Adrenal gland (tissue), 12 donors: ENCODE data around the gene ASTL. TPM values are rescaled to one million over a fixed set of nuclear protein-coding genes. Genes with fewer than 3 reads are reported as not detected.

Source experiments
- DNase-seq, 7 donors: peaks; one replicate each; pipeline ENCODE4 v3.0.0-alpha.2; 2019 to 2020
- H3K27ac ChIP-seq, 5 donors: fragments of 200-600 bp; sonication (generic) in 4 of 5; 1 replicate in 3 of 5; 2 replicates in 2 of 5; pipeline versions ENCODE4 v1.5.1 to v1.8.0; 2016 to 2020; ENCODE audit warnings: mild to moderate bottlenecking in 1 of 5
- H3K27me3 ChIP-seq: fragments of 200-600 bp; 2 replicates; pipeline ENCODE4 v1.8.0; 2021
- H3K36me3 ChIP-seq, 2 donors: fragments of 200-600 bp; replicated peaks in 1 of 2; 1 replicate in 1 of 2; 2 replicates in 1 of 2; pipeline versions ENCODE4 v1.5.1 to v1.8.0; 2018 to 2022
- H3K4me1 ChIP-seq, 2 donors: fragments of 200-600 bp; replicated peaks in 1 of 2; 1 replicate in 1 of 2; 2 replicates in 1 of 2; pipeline versions ENCODE4 v1.5.1 to v1.8.0; 2018 to 2021
- H3K4me3 ChIP-seq, 4 donors: fragments of 200-600 bp; sonication (generic) in 3 of 4; one replicate each; pipeline ENCODE4 v1.5.1; 2016 to 2018
- H3K9me3 ChIP-seq, 3 donors: fragments of 200-600 bp; sonication (generic) in 1 of 3; replicated peaks in 1 of 3; 1 replicate in 2 of 3; 2 replicates in 1 of 3; pipeline versions ENCODE4 v1.5.1 to v1.8.0; 2016 to 2021
- POLR2A ChIP-seq, 2 donors: fragments of 450-650 bp; IDR thresholded peaks; one replicate each; pipeline ENCODE4 v1.6.1; 2017; ENCODE audit warnings: antibody characterized with exemption in 2 of 2, mild to moderate bottlenecking in 2 of 2, moderate library complexity in 1 of 2
- WGBS, 4 donors: extraction: QIAGEN DNeasy Blood & Tissue Kit in 2 of 4; methylation state at CpG; one replicate each; pipeline versions ENCODE4 v1.1.5 to v1.1.7; 2013 to 2017; 5-methylcytosine and 5-hydroxymethylcytosine counted together
- intact Hi-C, 2 donors: fragments of 100-400 bp; cut with DNase I; formaldehyde crosslinking; loops; one replicate each; pipeline versions ENCODE4 v1.14.1 to v1.15.0; 2022 to 2023
- polyA plus RNA-seq, 3 donors: library from polyadenylated mRNA; stranded (reverse); fragments of 200-250 nt in 2 of 3; fragments of 350-450 nt in 1 of 3; fragmentation: Illumina TruSeq in 1 of 3; extraction: RNeasy Lipid Tissue Mini Kit (QIAGEN cat#74804) in 1 of 3; gene quantifications; one replicate each; pipeline ENCODE4 v1.2.3, GENCODE V29; 2013 to 2014
- total RNA-seq, 9 donors: library from RNA; depleted of rRNA in 4 of 9; stranded (reverse); fragments of >200 nt in 4 of 9; fragments of 120-200 nt in 1 of 9; fragmentation: NEBNext Ultra II Directional in 1 of 9; extraction: Animal tissue kit (Norgen Biotek cat#: 25700) in 1 of 9; gene quantifications; one replicate each; pipeline versions ENCODE4 v1.1.0 to v1.2.4, GENCODE V29; 2013 to 2023
- TF ChIP-seq, protein P1 (sequence below), 6 experiments: fragments of 450-650 bp in 4 of 6; fragments of 200-600 bp in 2 of 6; sonication (generic) in 1 of 6; IDR thresholded peaks; 1 replicate in 5 of 6; 2 replicates in 1 of 6; pipeline versions ENCODE4 v1.5.1 to v1.8.0; 2016 to 2021; ENCODE audit warnings: antibody characterized with exemption in 6 of 6, mild to moderate bottlenecking in 2 of 6, moderate library complexity in 1 of 6
- donor health status: healthy with polysubstance abuse.
- donor health status: Bipolar disorder and iron deficiency.
- donor health status: DM: yes; HTN: yes; CAD: no.
- donor health status: DM: no; HTN: no; CAD: no.
- donor health status: DM: no; HTN: no; CAD: no.
- donor health status: DM: yes; HTN: yes; CAD: no.

Gene ASTL
- total and polyA plus RNA-seq, 12 donors, result not detected

DNA sequence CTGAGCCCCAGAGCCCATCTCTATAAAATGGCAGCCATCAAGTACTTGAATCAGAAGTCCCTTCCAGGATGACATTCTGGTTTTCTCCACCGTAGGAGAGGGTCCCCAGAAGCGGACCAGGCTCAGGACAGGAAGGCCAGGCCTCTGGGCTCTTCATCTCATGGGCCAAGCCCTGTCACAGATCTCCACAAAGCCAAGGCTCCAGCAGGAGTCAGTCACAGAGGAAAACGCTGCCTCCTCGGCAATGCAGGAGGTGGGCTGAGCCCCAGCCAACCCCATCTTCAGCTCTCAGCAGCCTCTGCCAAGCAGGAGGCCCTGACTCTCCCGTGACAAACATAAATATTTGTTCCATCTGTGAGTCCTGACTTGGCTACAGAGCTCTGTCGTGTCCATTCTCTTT is 64.1 kb downstream of the ASTL start:
- intact Hi-C loops, result no loop called here
- no peak overlapping the region for H3K27ac ChIP-seq
- H3K36me3 ChIP-seq, result no peaks in the 10 kb centered on the region
- H3K27me3 ChIP-seq, result no peaks in the 10 kb centered on the region
- no peak overlapping the region for H3K4me3 ChIP-seq
- WGBS, 4 donors, result 75 to 86% (median 78%) methylated on average over 6 of the region's 6 CpGs
- TF ChIP-seq, protein P1, sequence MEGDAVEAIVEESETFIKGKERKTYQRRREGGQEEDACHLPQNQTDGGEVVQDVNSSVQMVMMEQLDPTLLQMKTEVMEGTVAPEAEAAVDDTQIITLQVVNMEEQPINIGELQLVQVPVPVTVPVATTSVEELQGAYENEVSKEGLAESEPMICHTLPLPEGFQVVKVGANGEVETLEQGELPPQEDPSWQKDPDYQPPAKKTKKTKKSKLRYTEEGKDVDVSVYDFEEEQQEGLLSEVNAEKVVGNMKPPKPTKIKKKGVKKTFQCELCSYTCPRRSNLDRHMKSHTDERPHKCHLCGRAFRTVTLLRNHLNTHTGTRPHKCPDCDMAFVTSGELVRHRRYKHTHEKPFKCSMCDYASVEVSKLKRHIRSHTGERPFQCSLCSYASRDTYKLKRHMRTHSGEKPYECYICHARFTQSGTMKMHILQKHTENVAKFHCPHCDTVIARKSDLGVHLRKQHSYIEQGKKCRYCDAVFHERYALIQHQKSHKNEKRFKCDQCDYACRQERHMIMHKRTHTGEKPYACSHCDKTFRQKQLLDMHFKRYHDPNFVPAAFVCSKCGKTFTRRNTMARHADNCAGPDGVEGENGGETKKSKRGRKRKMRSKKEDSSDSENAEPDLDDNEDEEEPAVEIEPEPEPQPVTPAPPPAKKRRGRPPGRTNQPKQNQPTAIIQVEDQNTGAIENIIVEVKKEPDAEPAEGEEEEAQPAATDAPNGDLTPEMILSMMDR (IDR thresholded peaks at IDR 0.05), result no peak
- TF ChIP-seq POLR2A (IDR thresholded peaks at IDR 0.05), result no peak
- H3K9me3 ChIP-seq, result no peaks in the 10 kb centered on the region
- no peaks in the 10 kb centered on the region for H3K4me1 ChIP-seq
- no peak for DNase-seq

DNA sequence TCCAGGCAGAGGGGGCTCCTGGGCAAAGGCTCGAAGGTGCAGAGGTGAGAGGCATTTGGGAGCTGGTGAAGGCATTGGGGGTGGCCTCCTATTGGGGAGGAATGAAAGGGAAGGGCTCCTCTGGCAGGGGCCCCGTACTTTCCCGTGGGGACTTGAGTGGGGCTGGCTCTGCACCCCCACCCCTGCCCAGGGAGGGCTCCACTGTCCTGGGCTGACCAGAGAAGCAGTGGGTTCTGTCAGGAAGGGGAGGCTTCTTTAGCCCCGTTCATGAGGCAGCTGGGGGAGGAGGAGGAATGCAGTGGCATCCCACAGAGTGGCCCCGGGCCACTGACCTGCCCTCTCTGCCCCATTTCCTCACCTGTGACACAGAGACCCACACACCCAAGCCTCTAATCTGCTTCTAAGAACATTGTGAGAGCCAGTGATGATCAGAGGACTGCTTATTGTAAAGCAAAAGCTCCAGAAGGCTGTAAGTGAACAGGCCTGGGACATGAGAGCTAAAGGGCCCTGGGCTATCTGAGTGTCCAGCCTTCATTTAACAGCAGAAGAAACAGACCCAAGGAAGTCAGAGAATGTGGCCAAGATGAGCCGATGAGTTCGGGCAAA is 65.0 kb downstream of the ASTL start:
- no peak overlapping the region for H3K27ac ChIP-seq
- intact Hi-C loops, result no loop called here
- whole genome bisulfite sequencing, 4 donors, result 79 to 94% (median 81%) methylated on average over 4 to 7 of the region's 7 CpGs
- TF ChIP-seq, protein P1 (IDR thresholded peaks at IDR 0.05), result no peak
- TF ChIP-seq POLR2A (IDR thresholded peaks at IDR 0.05), result no peak
- H3K4me1 ChIP-seq, result no peaks in the 10 kb centered on the region
- no peaks in the 10 kb centered on the region for H3K9me3 ChIP-seq
- H3K36me3 ChIP-seq, result no peaks in the 10 kb centered on the region
- H3K4me3 ChIP-seq, result no peak overlapping the region
- H3K27me3 ChIP-seq, result no peaks in the 10 kb centered on the region
- no peak for DNase-seq

Other genes with a start within 250 kb of the ASTL start
- 10 to 100 TPM in 6 of 9 donors, 1 to 10 TPM in 3; 3.9 to 55.7 (median 10.9) TPM for gene ANKRD36C, start 146.7 kb downstream of the ASTL start, total RNA-seq
- 1 to 10 TPM; 1.2 to 7.4 (median 2.8) TPM for gene ANKRD36C, start 146.7 kb downstream of the ASTL start, polyA plus RNA-seq
- 1 to 10 TPM in 6 of 9 donors, under 1 TPM in 3; 0.30 to 2.3 (median 1.4) TPM for gene GPAT2, start 103.6 kb downstream of the ASTL start, total RNA-seq
- gene GPAT2, start 103.6 kb downstream of the ASTL start, polyA plus RNA-seq, result 1 to 10 TPM in 2 of 3 donors, under 1 TPM in 1; 0.90 to 3.3 (median 1.2) TPM
- gene ADRA2B, start 21.9 kb downstream of the ASTL start, total RNA-seq, result 10 to 100 TPM in 1 of 9 donors, 1 to 10 TPM in 7, under 1 TPM in 1; 0.95 to 12.9 (median 3.6) TPM
- 1 to 10 TPM; 1.2 to 5.5 (median 2.0) TPM for gene ADRA2B, start 21.9 kb downstream of the ASTL start, polyA plus RNA-seq
- gene DUSP2, start 6.9 kb upstream of the ASTL start, total RNA-seq, result 1 to 10 TPM in 7 of 9 donors, under 1 TPM in 2; 0.72 to 4.7 (median 2.0) TPM
- 1 to 10 TPM in 2 of 3 donors, under 1 TPM in 1; 0.48 to 2.4 (median 1.9) TPM for gene DUSP2, start 6.9 kb upstream of the ASTL start, polyA plus RNA-seq
- gene STARD7, start 70.3 kb upstream of the ASTL start, total RNA-seq, result 100 to 1,000 TPM; 135 to 209 (median 166) TPM
- gene STARD7, start 70.3 kb upstream of the ASTL start, polyA plus RNA-seq, result 100 to 1,000 TPM in 1 of 3 donors, 10 to 100 TPM in 2; 37.8 to 129 (median 45.9) TPM
- gene TMEM127, start 127.5 kb upstream of the ASTL start, total RNA-seq, result 10 to 100 TPM; 24.3 to 89.2 (median 66.7) TPM
- gene TMEM127, start 127.5 kb upstream of the ASTL start, polyA plus RNA-seq, result 10 to 100 TPM; 14.9 to 48.2 (median 14.9) TPM
- gene CIAO1, start 127.7 kb upstream of the ASTL start, total RNA-seq, result 100 to 1,000 TPM in 7 of 9 donors, 10 to 100 TPM in 2; 92.5 to 237 (median 135) TPM
- gene CIAO1, start 127.7 kb upstream of the ASTL start, polyA plus RNA-seq, result 100 to 1,000 TPM in 1 of 3 donors, 10 to 100 TPM in 2; 52.5 to 137 (median 59.5) TPM
- gene SNRNP200, start 167.0 kb upstream of the ASTL start, total RNA-seq, result 100 to 1,000 TPM in 2 of 9 donors, 10 to 100 TPM in 7; 50.4 to 114 (median 95.4) TPM
- gene SNRNP200, start 167.0 kb upstream of the ASTL start, polyA plus RNA-seq, result 100 to 1,000 TPM in 2 of 3 donors, 10 to 100 TPM in 1; 80.9 to 117 (median 103) TPM
- gene ITPRIPL1, start 186.8 kb upstream of the ASTL start, total RNA-seq, result 1 to 10 TPM in 5 of 9 donors, under 1 TPM in 3, not detected in 1; 0.32 to 3.8 (median 1.0) TPM
- under 1 TPM; 0.33 to 0.40 (median 0.40) TPM for gene ITPRIPL1, start 186.8 kb upstream of the ASTL start, polyA plus RNA-seq
- 1 to 10 TPM in 7 of 9 donors, under 1 TPM in 2; 0.60 to 8.4 (median 1.4) TPM for gene NCAPH, start 197.3 kb upstream of the ASTL start, total RNA-seq
- gene NCAPH, start 197.3 kb upstream of the ASTL start, polyA plus RNA-seq, result 1 to 10 TPM in 1 of 3 donors, under 1 TPM in 2; 0.40 to 1.5 (median 0.51) TPM